ENCODE data around the gene CTCF.

DNA sequence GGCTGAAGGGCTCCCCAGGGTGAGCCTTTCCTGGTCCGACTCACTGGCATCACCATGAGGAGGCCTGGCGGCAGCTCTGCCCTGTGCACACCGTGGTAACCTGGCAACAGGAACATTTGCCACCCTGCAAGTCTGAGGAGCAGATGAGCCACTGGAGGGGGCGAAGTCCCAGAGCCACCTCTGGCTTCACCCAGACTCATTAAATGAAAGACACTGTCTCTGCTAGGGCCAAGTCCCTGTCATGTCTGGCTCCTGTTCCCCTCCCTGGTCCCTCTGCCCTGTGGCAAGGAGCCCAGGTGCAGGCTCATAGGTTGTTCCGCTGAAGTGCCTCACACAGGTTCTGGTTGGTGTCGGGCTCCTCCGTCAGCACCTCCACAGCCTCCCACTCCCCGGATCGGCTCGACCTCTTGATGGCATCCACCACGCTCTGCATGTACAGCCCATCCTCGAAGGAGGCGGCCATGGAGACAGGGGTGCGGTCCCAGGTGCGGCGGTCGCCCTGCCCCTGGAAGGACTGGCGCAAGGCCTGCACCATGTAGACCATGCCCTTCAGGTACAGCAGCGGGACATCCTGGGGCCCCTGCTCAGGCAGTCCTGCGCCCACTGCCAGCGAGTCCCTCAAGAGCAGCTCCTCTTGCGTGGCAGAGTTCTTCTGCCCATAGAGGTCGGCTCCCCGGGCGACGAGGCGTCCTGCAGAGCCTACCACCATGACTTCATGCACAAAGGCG, 112.7 kb downstream of the CTCF start:
- TF ChIP-seq, protein P1, sequence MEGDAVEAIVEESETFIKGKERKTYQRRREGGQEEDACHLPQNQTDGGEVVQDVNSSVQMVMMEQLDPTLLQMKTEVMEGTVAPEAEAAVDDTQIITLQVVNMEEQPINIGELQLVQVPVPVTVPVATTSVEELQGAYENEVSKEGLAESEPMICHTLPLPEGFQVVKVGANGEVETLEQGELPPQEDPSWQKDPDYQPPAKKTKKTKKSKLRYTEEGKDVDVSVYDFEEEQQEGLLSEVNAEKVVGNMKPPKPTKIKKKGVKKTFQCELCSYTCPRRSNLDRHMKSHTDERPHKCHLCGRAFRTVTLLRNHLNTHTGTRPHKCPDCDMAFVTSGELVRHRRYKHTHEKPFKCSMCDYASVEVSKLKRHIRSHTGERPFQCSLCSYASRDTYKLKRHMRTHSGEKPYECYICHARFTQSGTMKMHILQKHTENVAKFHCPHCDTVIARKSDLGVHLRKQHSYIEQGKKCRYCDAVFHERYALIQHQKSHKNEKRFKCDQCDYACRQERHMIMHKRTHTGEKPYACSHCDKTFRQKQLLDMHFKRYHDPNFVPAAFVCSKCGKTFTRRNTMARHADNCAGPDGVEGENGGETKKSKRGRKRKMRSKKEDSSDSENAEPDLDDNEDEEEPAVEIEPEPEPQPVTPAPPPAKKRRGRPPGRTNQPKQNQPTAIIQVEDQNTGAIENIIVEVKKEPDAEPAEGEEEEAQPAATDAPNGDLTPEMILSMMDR (IDR thresholded peaks at IDR 0.05 in 8 of 11, conservative IDR thresholded peaks at IDR 0.05 in 3 of 11): no peak
- no peak for TF ChIP-seq POLR2A (IDR thresholded peaks at IDR 0.05)

Measured in spleen (tissue), 7 donors.